HG03378 (cell line): ENCODE measurements around the gene NRXN2.

Experiments
- ATAC-seq: cut with Tn5 transposase; IDR thresholded peaks from one replicate; pipeline ENCODE4 v1.9.1; 2021; ENCODE audit warnings: mild to moderate bottlenecking, moderate library complexity; ENCODE audit not compliant: unreplicated experiment

The NRXN2 gene

DNA sequence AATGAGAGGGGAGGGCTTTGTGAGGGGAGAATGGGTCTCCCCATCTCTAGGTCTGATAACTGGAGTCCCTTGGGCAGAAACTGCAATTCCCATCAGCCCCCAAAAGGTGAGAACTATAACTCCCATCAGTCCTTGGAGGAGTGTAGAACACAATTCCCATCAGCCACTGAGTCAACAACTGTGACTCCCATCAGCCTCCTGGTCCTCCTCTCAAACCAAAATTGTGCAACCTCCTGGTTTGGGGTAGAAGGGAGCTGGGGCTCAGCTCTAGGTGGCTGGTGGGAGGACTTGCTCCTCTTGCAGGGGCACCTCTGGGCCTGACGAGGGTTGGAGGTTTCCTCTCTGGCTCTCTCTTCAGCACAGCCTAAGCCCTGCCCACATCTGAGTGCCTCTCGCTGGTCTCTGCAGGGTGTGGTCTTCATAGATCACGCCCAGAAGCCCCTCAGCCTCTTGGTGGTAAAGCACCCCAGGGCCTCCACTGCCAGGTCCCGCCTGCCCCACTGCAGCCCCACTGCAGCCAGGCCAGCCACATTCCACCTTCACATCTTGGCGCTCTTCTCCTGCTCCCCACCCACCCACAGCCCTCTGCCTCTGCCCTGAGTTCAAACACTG is 113.5 kb downstream of the NRXN2 start:
- no peak for ATAC-seq

DNA sequence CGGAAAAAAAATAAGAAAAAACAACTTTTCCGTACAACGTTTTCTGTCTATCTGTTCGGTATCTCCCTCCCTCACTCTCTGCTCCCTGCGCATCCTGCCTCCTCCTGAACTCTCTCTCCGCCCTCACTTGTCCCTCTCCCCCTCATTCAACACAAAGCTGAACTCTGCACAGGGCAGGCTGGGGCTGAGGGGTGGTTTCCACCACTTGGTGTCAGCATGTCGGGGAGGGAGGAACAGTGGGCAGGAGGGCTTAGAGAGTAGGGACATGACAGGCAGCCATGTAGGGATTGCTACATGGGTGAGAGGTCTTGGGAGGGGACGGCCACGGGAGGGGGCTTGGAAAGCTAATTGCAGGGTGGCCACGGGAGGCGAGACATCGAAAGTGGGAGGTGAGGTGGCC is 114.4 kb downstream of the NRXN2 start:
- no peak for ATAC-seq

DNA sequence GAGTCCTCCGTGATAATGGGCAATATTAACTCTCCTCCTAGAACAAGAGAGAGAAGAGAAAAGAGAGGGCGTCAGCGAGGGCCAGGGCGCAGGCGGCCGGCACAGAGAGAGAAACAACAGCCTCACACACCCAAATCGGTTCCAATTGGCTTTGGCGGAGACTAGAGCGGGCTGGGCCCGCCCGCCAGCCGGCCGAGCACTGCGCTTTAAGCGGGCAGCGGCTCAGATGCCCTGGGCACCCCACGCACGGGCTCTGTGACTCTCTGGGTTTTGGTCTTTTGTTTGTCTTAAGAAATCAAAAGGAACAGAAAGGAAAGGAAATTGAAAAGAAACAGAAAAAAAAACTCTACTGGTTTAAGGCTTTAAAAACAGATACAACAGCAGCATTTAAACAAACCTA is 115.0 kb downstream of the NRXN2 start:
- ATAC-seq, result no peak

DNA sequence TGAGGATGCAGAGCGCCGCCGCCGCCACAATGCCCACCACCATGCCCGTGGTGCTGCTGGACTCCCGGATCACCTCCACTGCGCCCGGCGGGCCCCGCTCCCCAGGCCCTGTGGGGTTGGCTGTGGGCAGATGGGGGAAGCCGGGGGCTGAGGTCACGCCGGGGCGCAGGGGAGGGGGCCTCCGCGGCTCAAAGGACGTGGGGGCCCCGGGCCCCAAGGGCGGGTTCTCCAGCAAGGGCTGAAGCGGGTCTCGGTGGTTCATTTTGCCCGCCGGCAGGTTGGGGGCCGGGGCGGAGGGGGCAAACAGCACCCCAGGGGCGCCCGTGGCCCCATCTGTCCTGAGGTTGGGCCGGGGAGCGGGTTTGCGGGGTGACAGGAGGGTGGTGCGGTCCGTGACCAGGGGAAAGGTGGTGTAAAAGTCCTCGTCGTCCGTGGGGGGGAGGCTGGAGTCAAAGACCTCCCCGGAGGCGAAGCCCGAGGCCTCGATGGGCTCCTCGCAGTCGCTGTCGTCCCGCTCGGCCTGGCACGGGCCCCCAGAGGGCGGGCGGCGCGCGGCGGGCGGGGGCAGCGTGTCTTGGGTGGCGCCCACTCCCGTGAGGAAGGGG is 115.5 kb downstream of the NRXN2 start:
- no peak for ATAC-seq

GRCh38 chr11:64606796-64607380 is 116.1 kb downstream of the NRXN2 start:
- ATAC-seq, result no peak

- no peak for ATAC-seq
Observed at GRCh38 chr11:64605656-64606585, 117.1 kb downstream of the NRXN2 start.

DNA sequence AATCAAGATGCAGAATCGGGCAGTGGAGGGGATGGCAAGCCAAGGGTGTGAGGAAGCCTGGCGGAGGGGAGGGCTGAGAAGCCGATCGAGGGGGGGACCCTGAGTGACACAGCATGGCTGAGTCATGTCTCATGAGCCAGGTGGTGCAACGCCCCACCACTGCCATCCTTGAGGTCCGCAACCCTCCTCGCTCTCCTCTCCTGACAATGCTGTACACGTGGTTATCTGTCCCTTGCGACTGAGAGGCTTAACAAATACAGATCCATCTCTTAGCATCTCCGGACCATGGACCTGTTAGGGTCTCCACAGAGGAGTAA is 117.8 kb downstream of the NRXN2 start:
- no peak for ATAC-seq

DNA sequence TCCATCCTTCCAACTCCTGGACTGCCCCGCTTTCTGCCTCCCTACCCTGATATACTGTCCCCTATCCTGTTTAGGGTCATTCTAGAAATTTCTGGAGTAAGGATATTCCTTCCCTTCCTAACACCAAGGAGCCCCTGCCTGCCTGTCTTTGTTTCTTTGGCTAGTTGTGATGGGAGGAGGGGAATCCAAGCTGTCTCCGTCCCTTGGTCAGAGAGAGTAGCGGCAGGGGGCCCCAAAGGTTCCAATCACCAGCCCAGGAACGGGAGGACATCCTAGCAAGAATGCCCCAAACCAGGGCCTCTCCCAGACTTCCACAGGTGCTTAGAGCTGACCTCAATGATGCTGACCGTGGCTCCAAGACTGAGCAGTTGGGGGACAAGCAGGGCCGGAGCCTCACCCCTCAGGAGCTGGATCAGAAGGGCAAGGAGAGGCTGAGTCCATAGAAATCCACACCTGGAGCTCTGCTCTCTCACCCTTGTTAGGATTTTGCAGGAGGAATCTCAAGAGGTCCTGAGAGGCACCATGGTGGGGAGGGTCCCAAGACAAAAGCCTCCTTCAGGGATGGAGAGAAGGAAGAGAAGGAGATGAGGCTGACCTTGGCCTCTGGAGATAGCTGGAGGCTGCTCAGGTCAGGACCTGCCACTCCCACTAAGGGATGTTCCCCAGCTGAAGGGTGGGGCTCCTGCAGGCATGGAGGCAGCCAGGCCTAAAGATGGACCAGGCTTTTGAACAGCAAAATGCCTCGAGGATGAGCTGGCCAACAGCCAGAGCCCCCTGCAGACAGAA is 118.3 kb downstream of the NRXN2 start:
- no peak for ATAC-seq

DNA sequence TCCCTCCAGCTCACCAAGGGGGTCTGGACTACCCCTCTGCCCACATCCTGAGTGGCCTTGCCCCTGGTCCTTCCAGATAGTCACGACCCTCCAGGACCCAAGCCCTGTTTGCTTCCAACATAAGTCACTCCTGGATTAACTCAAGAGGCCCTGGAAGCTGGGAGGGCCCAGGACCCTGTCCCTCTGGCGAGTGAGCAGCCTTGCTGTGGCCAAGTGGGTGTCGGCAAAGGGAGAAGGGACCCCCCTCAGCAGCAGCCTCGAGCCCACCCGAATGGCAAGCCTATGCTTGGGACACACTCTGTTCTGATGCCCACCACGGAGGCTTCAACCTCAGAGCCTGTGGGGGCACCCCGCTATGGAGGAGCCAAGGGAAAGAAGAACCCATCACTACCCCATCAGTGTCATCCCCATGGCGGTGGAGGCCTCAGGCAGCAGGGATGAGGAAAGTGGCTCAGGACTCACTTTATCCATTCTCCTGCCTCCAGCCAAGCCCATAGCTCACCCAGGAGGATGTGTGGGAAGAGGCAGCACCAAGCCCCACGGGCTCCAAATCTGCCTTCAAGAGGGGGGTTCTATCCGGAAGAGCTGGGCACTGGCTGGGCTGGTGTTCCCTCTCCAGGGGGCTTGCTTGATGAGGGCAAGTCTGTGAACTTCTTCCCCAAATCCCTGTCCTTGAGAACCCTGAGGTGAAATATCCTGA is 119.4 kb downstream of the NRXN2 start:
- no peak for ATAC-seq

DNA sequence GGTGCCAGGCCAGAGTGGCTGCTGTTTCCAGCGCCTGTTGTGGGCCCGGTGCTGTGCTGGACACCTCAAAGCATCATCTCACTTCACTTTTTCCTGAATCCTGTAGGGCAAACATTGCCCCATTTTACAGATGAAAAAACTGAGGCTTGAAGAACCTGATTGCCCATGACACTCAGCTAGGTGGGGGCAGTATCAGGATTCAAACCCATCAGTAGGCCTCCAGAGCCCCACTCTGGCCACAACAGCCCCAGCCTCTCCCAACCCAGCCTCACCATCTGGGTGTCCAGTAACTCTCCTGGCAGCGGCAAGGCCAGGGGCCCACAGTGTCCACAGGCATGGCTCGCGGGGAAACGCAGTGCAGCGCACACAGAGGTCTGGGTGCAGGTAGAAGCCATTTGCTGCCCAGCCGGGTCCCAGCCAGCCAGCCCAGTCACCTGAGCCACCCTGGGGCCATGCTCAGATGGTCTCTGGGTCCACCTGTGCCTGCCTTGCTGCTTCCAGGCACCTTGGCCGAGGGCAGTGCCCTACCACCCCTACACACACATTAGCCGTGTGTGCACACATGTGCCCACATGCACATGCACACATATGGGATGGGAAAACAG is 120.4 kb downstream of the NRXN2 start:
- no peak for ATAC-seq

- no peak for ATAC-seq
Observed at GRCh38 chr11:64601605-64602465, 121.2 kb downstream of the NRXN2 start.

- ATAC-seq, result no peak
Observed at GRCh38 chr11:64600281-64600992, 122.6 kb downstream of the NRXN2 start.

DNA sequence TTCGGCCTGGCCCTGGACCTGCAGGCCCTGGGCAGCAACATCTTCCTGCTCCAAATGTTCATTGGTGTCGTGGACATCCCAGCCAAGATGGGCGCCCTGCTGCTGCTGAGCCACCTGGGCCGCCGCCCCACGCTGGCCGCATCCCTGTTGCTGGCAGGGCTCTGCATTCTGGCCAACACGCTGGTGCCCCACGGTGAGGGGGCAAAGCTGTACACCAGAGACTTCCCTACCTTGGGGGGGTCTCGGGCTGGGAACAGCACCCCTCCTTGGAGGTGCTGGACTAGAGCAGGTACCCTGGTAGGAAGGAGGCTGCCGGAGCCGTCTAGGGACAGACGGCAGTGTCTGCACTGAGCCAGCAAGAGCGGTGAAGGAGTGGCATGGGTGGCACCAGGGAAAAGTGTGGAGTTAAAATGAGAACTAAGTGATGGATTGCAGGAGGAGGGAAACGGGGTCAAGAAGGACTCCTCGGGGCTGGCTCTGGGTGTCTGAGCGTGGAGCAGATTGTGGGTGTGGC is 123.2 kb downstream of the NRXN2 start:
- no peak for ATAC-seq

DNA sequence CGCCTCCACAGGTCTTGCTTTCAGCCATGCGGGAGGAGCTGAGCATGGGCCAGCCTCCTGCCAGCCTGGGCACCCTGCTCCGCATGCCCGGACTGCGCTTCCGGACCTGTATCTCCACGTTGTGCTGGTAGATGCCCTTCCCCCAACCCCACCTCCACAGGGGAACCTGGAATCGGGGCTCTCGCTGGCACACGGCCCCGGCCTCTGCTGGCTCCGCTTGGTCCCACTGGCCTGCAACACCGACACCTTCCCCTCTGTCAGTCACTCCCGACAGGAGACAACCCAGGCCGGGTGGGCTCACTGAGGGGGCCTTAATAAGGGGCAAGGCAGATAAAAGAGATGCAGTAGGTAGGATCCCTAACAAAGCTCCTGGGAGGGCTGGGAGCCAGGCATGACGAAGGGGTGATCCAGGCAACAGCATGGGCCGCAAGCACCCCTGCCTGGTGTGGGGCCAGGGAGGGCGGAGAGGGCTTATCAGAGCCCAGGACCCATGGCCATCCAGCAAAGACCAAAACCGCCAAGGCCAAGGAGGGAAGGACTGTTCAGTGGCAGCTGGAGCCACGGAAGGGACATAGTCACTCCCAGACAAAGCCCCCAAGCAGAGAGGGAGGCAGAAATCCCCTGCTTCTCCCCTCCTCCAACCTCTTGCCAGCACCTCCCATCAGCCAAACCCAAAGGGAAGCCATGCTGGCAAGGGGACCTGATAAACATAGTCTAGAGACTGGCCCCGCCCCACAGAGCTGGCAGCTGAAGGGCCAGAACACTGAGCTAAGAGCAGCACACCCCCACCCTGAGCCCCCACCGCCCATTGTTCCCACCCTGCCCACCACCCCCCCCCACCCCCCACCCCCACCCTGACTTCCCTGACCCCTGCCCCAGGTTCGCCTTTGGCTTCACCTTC is 124.0 kb downstream of the NRXN2 start:
- no peak for ATAC-seq

GRCh38 chr11:64598106-64598796 is 124.7 kb downstream of the NRXN2 start:
- no peak for ATAC-seq

DNA sequence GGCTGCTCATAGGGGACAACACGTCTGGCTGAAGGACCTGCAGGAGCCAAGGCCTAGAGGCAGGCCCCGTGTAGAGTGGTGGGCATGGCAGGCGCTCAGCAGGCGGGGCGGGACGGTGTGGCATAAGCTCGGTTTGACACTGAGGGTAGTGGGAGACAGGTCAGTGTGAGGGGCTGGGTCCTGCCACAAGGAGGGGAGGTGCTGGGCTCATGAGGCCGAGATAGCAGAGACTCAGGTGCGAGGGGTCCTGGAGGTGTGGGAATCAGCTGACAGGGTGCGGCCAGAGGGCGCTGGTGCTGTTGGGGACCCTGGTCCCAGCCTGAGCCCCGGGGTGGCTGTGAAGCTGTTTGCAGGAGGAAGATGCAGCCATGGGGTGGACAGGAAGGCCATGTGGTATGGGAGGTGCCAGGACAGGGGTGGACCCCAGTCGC is 125.3 kb downstream of the NRXN2 start:
- ATAC-seq, result no peak
